Measurements from ENCODE around the gene FUT2.

The FUT2 gene

DNA sequence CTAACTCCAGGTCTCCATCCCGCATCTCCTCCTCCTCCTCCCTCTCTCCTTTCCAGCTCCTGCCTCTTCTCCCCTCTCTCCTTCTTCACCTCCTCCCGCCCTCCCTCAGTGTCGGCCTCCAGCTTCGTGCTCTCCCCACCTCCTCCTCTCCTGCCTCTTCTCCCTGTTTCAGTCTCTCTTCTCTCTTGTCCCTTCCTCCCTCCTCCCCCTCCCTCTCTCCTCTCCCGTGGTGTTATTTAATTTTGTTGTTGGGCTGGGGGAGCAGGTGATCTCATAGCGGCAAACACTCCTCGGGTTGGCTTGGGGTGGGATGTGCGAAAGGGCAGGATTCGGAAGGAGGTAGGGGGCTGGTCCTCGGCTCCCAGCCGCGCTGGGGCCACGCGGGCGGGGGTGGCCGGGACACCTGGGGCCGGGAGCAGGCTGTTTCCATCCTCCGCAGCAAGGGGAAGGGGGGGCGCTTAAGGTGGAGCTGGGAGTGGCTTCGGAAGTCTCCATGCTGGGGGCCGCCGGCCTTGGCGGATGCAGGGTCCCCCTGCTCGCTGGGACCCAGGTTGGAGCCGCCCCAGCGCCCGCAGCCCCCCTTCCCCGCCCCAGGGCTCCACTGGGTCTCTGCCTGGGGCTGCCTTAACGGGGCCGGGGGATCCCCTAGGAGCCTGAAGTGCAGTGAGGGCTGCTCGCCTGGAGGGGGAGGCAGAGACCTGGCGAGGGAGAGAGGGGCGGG is 49.6 kb upstream of the FUT2 start, which contains the start of gene CA11 (continued):
- TF ChIP-seq KLF1 (tag by site-specific recombination; IDR thresholded peaks at IDR 0.05), result peak; percentile 55; the same call in 1 of the 2 replicates
- no peak for TF ChIP-seq ZNF768 (tag by site-specific recombination; IDR thresholded peaks at IDR 0.05)
- TF ChIP-seq, protein P1, sequence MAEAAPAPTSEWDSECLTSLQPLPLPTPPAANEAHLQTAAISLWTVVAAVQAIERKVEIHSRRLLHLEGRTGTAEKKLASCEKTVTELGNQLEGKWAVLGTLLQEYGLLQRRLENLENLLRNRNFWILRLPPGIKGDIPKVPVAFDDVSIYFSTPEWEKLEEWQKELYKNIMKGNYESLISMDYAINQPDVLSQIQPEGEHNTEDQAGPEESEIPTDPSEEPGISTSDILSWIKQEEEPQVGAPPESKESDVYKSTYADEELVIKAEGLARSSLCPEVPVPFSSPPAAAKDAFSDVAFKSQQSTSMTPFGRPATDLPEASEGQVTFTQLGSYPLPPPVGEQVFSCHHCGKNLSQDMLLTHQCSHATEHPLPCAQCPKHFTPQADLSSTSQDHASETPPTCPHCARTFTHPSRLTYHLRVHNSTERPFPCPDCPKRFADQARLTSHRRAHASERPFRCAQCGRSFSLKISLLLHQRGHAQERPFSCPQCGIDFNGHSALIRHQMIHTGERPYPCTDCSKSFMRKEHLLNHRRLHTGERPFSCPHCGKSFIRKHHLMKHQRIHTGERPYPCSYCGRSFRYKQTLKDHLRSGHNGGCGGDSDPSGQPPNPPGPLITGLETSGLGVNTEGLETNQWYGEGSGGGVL (tag by site-specific recombination; IDR thresholded peaks at IDR 0.05), result peak; percentile 100
- TF ChIP-seq ZNF121 (tag by site-specific recombination; IDR thresholded peaks at IDR 0.05), result no peak
- TF ChIP-seq HOXC10 (CRISPR knock-in tag; IDR thresholded peaks at IDR 0.05), result no peak
- 0 out of 2 replicates have a peak, but pooled peaks have one; percentile 61 for TF ChIP-seq ZSCAN30 (tag by site-specific recombination; IDR thresholded peaks at IDR 0.05)
- TF ChIP-seq, protein P2, sequence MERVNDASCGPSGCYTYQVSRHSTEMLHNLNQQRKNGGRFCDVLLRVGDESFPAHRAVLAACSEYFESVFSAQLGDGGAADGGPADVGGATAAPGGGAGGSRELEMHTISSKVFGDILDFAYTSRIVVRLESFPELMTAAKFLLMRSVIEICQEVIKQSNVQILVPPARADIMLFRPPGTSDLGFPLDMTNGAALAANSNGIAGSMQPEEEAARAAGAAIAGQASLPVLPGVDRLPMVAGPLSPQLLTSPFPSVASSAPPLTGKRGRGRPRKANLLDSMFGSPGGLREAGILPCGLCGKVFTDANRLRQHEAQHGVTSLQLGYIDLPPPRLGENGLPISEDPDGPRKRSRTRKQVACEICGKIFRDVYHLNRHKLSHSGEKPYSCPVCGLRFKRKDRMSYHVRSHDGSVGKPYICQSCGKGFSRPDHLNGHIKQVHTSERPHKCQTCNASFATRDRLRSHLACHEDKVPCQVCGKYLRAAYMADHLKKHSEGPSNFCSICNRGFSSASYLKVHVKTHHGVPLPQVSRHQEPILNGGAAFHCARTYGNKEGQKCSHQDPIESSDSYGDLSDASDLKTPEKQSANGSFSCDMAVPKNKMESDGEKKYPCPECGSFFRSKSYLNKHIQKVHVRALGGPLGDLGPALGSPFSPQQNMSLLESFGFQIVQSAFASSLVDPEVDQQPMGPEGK (tag by site-specific recombination; IDR thresholded peaks at IDR 0.05), result peak; percentile 98
- peak; percentile 89; the same call in 1 of the 2 replicates for TF ChIP-seq ZNF600 (tag by site-specific recombination; IDR thresholded peaks at IDR 0.05)
- TF ChIP-seq, protein P3, sequence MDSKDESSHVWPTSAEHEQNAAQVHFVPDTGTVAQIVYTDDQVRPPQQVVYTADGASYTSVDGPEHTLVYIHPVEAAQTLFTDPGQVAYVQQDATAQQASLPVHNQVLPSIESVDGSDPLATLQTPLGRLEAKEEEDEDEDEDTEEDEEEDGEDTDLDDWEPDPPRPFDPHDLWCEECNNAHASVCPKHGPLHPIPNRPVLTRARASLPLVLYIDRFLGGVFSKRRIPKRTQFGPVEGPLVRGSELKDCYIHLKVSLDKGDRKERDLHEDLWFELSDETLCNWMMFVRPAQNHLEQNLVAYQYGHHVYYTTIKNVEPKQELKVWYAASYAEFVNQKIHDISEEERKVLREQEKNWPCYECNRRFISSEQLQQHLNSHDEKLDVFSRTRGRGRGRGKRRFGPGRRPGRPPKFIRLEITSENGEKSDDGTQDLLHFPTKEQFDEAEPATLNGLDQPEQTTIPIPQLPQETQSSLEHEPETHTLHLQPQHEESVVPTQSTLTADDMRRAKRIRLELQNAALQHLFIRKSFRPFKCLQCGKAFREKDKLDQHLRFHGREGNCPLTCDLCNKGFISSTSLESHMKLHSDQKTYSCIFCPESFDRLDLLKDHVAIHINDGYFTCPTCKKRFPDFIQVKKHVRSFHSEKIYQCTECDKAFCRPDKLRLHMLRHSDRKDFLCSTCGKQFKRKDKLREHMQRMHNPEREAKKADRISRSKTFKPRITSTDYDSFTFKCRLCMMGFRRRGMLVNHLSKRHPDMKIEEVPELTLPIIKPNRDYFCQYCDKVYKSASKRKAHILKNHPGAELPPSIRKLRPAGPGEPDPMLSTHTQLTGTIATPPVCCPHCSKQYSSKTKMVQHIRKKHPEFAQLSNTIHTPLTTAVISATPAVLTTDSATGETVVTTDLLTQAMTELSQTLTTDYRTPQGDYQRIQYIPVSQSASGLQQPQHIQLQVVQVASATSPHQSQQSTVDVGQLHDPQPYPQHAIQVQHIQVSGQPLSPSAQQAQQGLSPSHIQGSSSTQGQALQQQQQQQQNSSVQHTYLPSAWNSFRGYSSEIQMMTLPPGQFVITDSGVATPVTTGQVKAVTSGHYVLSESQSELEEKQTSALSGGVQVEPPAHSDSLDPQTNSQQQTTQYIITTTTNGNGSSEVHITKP (tag by site-specific recombination; IDR thresholded peaks at IDR 0.05), result peak; percentile 98
- TF ChIP-seq, protein P4, sequence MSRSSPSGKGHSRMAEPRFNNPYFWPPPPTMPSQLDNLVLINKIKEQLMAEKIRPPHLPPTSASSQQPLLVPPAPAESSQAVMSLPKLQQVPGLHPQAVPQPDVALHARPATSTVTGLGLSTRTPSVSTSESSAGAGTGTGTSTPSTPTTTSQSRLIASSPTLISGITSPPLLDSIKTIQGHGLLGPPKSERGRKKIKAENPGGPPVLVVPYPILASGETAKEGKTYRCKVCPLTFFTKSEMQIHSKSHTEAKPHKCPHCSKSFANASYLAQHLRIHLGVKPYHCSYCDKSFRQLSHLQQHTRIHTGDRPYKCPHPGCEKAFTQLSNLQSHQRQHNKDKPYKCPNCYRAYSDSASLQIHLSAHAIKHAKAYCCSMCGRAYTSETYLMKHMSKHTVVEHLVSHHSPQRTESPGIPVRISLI (tag by site-specific recombination; IDR thresholded peaks at IDR 0.05), result no peak
- TF ChIP-seq ZNF830 (tag by site-specific recombination; IDR thresholded peaks at IDR 0.05; ENCODE audit: low read depth), result no peak
- no peak for TF ChIP-seq ZNF175 (tag by site-specific recombination; IDR thresholded peaks at IDR 0.05)
- TF ChIP-seq KLF7 (tag by site-specific recombination; IDR thresholded peaks at IDR 0.05; ENCODE audit: borderline replicate concordance), result peak; percentile 34; the same call in 1 of the 2 replicates
- TF ChIP-seq ZNF664 (tag by site-specific recombination; IDR thresholded peaks at IDR 0.05), result no peak
- peak; percentile 72; the same call in 1 of the 2 replicates for TF ChIP-seq ZNF501 (tag by site-specific recombination; IDR thresholded peaks at IDR 0.05)
- TF ChIP-seq ZNF16 (tag by site-specific recombination; IDR thresholded peaks at IDR 0.05; ENCODE audit: low read depth), result peak; percentile 46; the same call in 1 of the 2 replicates
- TF ChIP-seq, protein P5, sequence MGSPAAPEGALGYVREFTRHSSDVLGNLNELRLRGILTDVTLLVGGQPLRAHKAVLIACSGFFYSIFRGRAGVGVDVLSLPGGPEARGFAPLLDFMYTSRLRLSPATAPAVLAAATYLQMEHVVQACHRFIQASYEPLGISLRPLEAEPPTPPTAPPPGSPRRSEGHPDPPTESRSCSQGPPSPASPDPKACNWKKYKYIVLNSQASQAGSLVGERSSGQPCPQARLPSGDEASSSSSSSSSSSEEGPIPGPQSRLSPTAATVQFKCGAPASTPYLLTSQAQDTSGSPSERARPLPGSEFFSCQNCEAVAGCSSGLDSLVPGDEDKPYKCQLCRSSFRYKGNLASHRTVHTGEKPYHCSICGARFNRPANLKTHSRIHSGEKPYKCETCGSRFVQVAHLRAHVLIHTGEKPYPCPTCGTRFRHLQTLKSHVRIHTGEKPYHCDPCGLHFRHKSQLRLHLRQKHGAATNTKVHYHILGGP (tag by site-specific recombination; IDR thresholded peaks at IDR 0.05), result no peak
- peak; percentile 75 for TF ChIP-seq SP2 (tag by site-specific recombination; IDR thresholded peaks at IDR 0.05)
- TF ChIP-seq ZNF23 (tag by site-specific recombination; IDR thresholded peaks at IDR 0.05; ENCODE audit: borderline replicate concordance), result no peak
- TF ChIP-seq, protein P6, sequence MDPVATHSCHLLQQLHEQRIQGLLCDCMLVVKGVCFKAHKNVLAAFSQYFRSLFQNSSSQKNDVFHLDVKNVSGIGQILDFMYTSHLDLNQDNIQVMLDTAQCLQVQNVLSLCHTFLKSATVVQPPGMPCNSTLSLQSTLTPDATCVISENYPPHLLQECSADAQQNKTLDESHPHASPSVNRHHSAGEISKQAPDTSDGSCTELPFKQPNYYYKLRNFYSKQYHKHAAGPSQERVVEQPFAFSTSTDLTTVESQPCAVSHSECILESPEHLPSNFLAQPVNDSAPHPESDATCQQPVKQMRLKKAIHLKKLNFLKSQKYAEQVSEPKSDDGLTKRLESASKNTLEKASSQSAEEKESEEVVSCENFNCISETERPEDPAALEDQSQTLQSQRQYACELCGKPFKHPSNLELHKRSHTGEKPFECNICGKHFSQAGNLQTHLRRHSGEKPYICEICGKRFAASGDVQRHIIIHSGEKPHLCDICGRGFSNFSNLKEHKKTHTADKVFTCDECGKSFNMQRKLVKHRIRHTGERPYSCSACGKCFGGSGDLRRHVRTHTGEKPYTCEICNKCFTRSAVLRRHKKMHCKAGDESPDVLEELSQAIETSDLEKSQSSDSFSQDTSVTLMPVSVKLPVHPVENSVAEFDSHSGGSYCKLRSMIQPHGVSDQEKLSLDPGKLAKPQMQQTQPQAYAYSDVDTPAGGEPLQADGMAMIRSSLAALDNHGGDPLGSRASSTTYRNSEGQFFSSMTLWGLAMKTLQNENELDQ (tag by site-specific recombination; IDR thresholded peaks at IDR 0.05; ENCODE audit: low read depth), result no peak
- peak; percentile 5; the same call in 1 of the 2 replicates for TF ChIP-seq GLI4 (tag by site-specific recombination; IDR thresholded peaks at IDR 0.05)
- peak; percentile 74 for TF ChIP-seq SP7 (tag by site-specific recombination; IDR thresholded peaks at IDR 0.05)
- no peak for TF ChIP-seq ZNF211 (tag by site-specific recombination; IDR thresholded peaks at IDR 0.05; ENCODE audit: low read depth)
- TF ChIP-seq ZNF660 (tag by site-specific recombination; IDR thresholded peaks at IDR 0.05), result peak; percentile 57; the same call in 1 of the 2 replicates
- no peak for TF ChIP-seq ZNF837 (tag by site-specific recombination; IDR thresholded peaks at IDR 0.05)

All from HEK293 (cell line).